Hepatocyte (in vitro differentiated cells): ENCODE results near the gene POMGNT2. TPM values are rescaled to one million over a fixed set of nuclear protein-coding genes. Genes with fewer than 3 reads are reported as not detected.

Source experiments
- DNase-seq: peaks from one replicate; pipeline ENCODE4 v3.0.0-alpha.2; 2016; ENCODE audit warnings: low spot score
- H2AFZ ChIP-seq: fragments of 200-600 bp; sonication (generic); 2 replicates; pipeline ENCODE4 v1.6.0; 2016; ENCODE audit warnings: antibody characterized with exemption, mild to moderate bottlenecking
- H3K27ac ChIP-seq: fragments of 200-600 bp; sonication (generic); 2 replicates; pipeline ENCODE4 v1.5.1; 2016; ENCODE audit warnings: mild to moderate bottlenecking
- H3K27me3 ChIP-seq: fragments of 200-600 bp; sonication (generic); 2 replicates; pipeline ENCODE4 v1.6.1; 2016
- H3K36me3 ChIP-seq: fragments of 200-600 bp; sonication (generic); replicated peaks from 2 replicates; pipeline ENCODE4 v1.5.1; 2016; ENCODE audit warnings: low read depth; ENCODE audit not compliant: insufficient read depth
- H3K4me1 ChIP-seq: fragments of 200-600 bp; sonication (generic); 2 replicates; pipeline ENCODE4 v1.5.1; 2016; ENCODE audit warnings: mild to moderate bottlenecking, moderate library complexity; ENCODE audit not compliant: insufficient read depth
- H3K4me2 ChIP-seq: fragments of 200-600 bp; sonication (generic); 2 replicates; pipeline ENCODE4 v1.6.0; 2016
- H3K4me3 ChIP-seq: fragments of 200-600 bp; sonication (generic); 2 replicates; pipeline ENCODE4 v1.5.1; 2016; ENCODE audit warnings: mild to moderate bottlenecking
- H3K79me2 ChIP-seq: fragments of 200-600 bp; sonication (generic); 2 replicates; pipeline ENCODE4 v1.6.0; 2017; ENCODE audit warnings: mild to moderate bottlenecking
- H3K9me2 ChIP-seq: fragments of 200-600 bp; sonication (generic); replicated peaks from 2 replicates; pipeline ENCODE4 v1.6.0; 2017; ENCODE audit warnings: mild to moderate bottlenecking; ENCODE audit not compliant: insufficient read depth
- H3K9me3 ChIP-seq: fragments of 200-600 bp; sonication (generic); 2 replicates; pipeline ENCODE4 v1.5.1; 2016; ENCODE audit warnings: low read depth, mild to moderate bottlenecking
- H4K20me1 ChIP-seq: fragments of 200-600 bp; sonication (generic); 2 replicates; pipeline ENCODE4 v1.6.0; 2016; ENCODE audit warnings: mild to moderate bottlenecking; ENCODE audit not compliant: insufficient read depth, poor library complexity, severe bottlenecking
- CTCF ChIP-seq: fragments of 200-600 bp; sonication (generic); IDR thresholded peaks from 2 replicates; pipeline ENCODE4 v1.5.1; 2016; ENCODE audit warnings: antibody characterized with exemption, mild to moderate bottlenecking; ENCODE audit not compliant: poor library complexity
- EZH2 ChIP-seq: fragments of 200-600 bp; sonication (generic); IDR thresholded peaks from 2 replicates; pipeline ENCODE4 v1.6.1; 2016; ENCODE audit warnings: antibody characterized with exemption, mild to moderate bottlenecking, borderline replicate concordance
- EZH2phosphoT487 ChIP-seq: fragments of 200-600 bp; sonication (generic); IDR thresholded peaks from one replicate; pipeline ENCODE4 v1.6.1; 2018; ENCODE audit warnings: antibody characterized with exemption, mild to moderate bottlenecking, low read depth, moderate library complexity; ENCODE audit not compliant: unreplicated experiment, severe bottlenecking
- WGBS: methylation state at CpG from one replicate; pipeline ENCODE4 v1.1.6; 2016; ENCODE audit warnings: low lambda C conversion rate; ENCODE audit errors: missing lambda C conversion rate; 5-methylcytosine and 5-hydroxymethylcytosine counted together
- polyA plus RNA-seq: library from polyadenylated mRNA; unstranded; fragments of >200 nt; fragmentation: Nextera tagmentation; extraction: Ambion mirVana; gene quantifications from 2 replicates; pipeline ENCODE4 v1.2.1, GENCODE V29; 2016
- total RNA-seq: library from RNA; depleted of rRNA; stranded (reverse); fragments of >200 nt; gene quantifications from 2 replicates; pipeline ENCODE4 v1.2.3, GENCODE V29; 2014

The POMGNT2 gene
- total and polyA plus RNA-seq, 2 experiments from 2014 or later: 27.6 to 45.6 TPM

DNA sequence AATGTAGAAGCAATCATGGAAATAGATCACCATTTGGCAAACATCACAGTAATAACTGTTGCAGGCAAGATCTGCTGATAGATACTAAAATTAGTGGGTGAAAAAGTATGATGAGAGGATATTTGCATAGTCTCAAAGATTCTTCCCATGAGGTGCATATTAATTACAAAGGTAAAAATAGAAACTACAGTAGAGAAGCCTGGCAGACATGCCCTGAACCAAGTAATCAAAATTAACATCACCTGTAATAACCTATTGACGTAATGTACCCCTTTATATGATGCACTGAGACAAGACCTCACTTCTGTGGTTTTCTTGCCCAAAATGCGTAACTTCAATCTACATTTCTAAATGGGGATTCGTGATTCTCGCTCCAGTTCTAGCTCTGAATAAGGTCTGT lies 14.4 kb downstream of the POMGNT2 start:
- Histone ChIP-seq H3K4me3 (no peak overlapping the region), H4K20me1 (no peaks in the 10 kb centered on the region), H2AFZ (no peak overlapping the region), H3K27me3 (no peaks in the 10 kb centered on the region), H3K4me1 (no peaks in the 10 kb centered on the region), H3K4me2 (no peak overlapping the region), H3K27ac (no peak overlapping the region), H3K9me2 (no peaks in the 10 kb centered on the region), H3K36me3 (no peaks in the 10 kb centered on the region), H3K9me3 (no peaks in the 10 kb centered on the region), H3K79me2 (peaks cover 10% of the 10 kb centered on the region)
- no peak for DNase-seq
- 94% methylated on average over 4 of the region's 4 CpGs for WGBS
- no peak for TF ChIP-seq EZH2phosphoT487
- TF ChIP-seq EZH2: no peak
- TF ChIP-seq CTCF: no peak

GRCh38 chr3:43090238-43090637 lies 15.6 kb downstream of the POMGNT2 start:
- Histone ChIP-seq H4K20me1 (no peaks in the 10 kb centered on the region), H3K36me3 (no peaks in the 10 kb centered on the region), H3K79me2 (peaks cover 10% of the 10 kb centered on the region), H3K27ac (no peak overlapping the region), H3K27me3 (no peaks in the 10 kb centered on the region), H2AFZ (no peak overlapping the region), H3K9me3 (no peaks in the 10 kb centered on the region), H3K9me2 (no peaks in the 10 kb centered on the region), H3K4me3 (no peak overlapping the region), H3K4me2 (no peak overlapping the region), H3K4me1 (no peaks in the 10 kb centered on the region)
- no peak for TF ChIP-seq CTCF
- no peak for TF ChIP-seq EZH2
- TF ChIP-seq EZH2phosphoT487: no peak
- 90% methylated on average over 3 of the region's 3 CpGs for WGBS
- no peak for DNase-seq

- Histone ChIP-seq H3K9me3 (no peaks in the 10 kb centered on the region), H4K20me1 (no peaks in the 10 kb centered on the region), H3K4me2 (no peak overlapping the region), H3K27me3 (no peaks in the 10 kb centered on the region), H3K9me2 (no peaks in the 10 kb centered on the region), H3K79me2 (peaks cover 10% of the 10 kb centered on the region), H3K27ac (no peak overlapping the region), H2AFZ (no peak overlapping the region), H3K4me3 (no peak overlapping the region), H3K4me1 (no peaks in the 10 kb centered on the region), H3K36me3 (no peaks in the 10 kb centered on the region)
- no peak for DNase-seq
- WGBS: 93% methylated on average over 4 of the region's 4 CpGs
- TF ChIP-seq EZH2phosphoT487 (no peak), EZH2 (no peak), CTCF (no peak)
Measured at GRCh38 chr3:43089081-43089480, 16.8 kb downstream of the POMGNT2 start.

DNA sequence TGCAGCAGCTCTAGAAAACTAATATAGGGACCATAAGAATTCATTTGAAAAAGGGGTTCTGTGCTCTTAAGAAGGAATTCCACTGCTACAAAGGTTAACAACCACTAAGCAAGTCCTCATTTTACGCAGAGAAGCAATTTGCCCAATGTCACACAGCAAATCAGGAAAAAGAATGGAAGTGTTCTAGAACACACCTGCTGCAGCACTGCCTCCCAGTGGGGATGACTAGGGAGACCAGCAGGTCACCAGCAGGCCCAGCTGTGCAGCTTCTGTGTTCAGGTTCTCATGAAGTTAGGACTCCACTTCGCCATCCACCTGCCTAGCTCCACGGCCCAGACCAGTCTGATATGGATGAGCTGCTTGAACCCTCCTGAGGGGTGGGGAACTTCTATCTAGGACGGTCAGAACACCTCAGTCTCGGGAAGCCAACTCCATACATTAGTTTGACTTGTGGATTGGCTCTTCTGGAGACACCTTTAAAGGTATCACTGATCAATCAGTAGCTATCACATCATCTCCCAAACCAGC lies 18.6 kb downstream of the POMGNT2 start:
- H3K4me1 ChIP-seq: no peaks in the 10 kb centered on the region
- no peaks in the 10 kb centered on the region for H4K20me1 ChIP-seq
- H3K27ac ChIP-seq: peak overlapping the region; percentile 55
- WGBS: 95% methylated on average over 5 of the region's 5 CpGs
- no peaks in the 10 kb centered on the region for H3K9me3 ChIP-seq
- no peaks in the 10 kb centered on the region for H3K27me3 ChIP-seq
- no peak for DNase-seq
- peaks cover 4% of the 10 kb centered on the region for H3K79me2 ChIP-seq
- H3K4me2 ChIP-seq: no peak overlapping the region
- H3K36me3 ChIP-seq: no peaks in the 10 kb centered on the region
- H3K4me3 ChIP-seq: no peak overlapping the region
- TF ChIP-seq CTCF (peak; percentile 18), EZH2phosphoT487 (no peak), EZH2 (no peak)
- H2AFZ ChIP-seq: no peak overlapping the region
- H3K9me2 ChIP-seq: no peaks in the 10 kb centered on the region
